ENCODE measurements around the gene APOBEC4.

- no peak for TF ChIP-seq CTCF (IDR thresholded peaks at IDR 0.05)
- TF ChIP-seq ZFX (IDR thresholded peaks at IDR 0.05; ENCODE audit: borderline replicate concordance), result no peak
Measured at GRCh38 chr1:183702813-183703198, 49.7 kb upstream of the APOBEC4 start.
